ENCODE data around the gene KLRD1.
"Not testable (repeated sequence)": the region's sequence is repeated elsewhere in the genome, so short reads cannot be mapped to it uniquely, and the experiment has no call there.

The KLRD1 gene

GRCh38 chr12:10369557-10370415 is 62.1 kb downstream of the KLRD1 start:
- no peak for DNase-seq

GRCh38 chr12:10371893-10372535 is 64.3 kb downstream of the KLRD1 start:
- not testable (repeated sequence) for DNase-seq

GRCh38 chr12:10372559-10372958 is 64.9 kb downstream of the KLRD1 start:
- no peak for DNase-seq

- DNase-seq: no peak
Measured at GRCh38 chr12:10374624-10375018, 67.0 kb downstream of the KLRD1 start.

- DNase-seq: not testable (repeated sequence)
Measured at GRCh38 chr12:10378737-10379136, 71.1 kb downstream of the KLRD1 start.
